SW 1271 (cell line): ENCODE results near the gene MCHR1.
"Not testable (repeated sequence)": the region's sequence is repeated elsewhere in the genome, so short reads cannot be mapped to it uniquely, and the experiment has no call there.

Experiments
- DNase-seq, 2 experiments: peaks; one replicate each; lab custom pipeline; 2025; lab: John Stamatoyannopoulos, UW

Gene MCHR1

GRCh38 chr22:40687706-40688105 lies 8.4 kb downstream of the MCHR1 start:
- no peak for DNase-seq

- no peak for DNase-seq
Measured at GRCh38 chr22:40690370-40690769, 11.1 kb downstream of the MCHR1 start.

- DNase-seq: no peak
Measured at GRCh38 chr22:40691532-40691931, 12.2 kb downstream of the MCHR1 start.

- DNase-seq: no peak
Measured at GRCh38 chr22:40694411-40694810, 15.1 kb downstream of the MCHR1 start.

DNA sequence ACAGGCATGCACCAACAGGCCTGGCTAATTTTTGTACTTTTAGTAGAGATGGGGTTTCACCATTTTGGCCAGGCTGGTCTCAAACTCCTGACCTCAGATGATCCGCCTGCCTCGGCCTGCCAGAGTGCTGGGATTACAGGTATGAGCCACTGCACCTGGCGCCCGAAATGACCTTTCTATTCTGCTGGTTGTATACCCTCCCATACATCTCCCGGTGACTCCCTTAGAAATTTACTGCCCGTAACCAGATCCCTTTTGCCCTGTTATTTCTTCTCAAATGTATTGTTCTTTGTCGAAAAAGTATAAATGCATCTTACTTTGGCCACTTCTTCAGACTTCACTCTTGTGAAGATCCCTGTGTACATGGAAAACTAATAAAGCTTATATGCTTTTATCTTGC lies 22.0 kb downstream of the MCHR1 start:
- no peak for DNase-seq

GRCh38 chr22:40703174-40703573 lies 23.9 kb downstream of the MCHR1 start:
- DNase-seq: no peak

DNA sequence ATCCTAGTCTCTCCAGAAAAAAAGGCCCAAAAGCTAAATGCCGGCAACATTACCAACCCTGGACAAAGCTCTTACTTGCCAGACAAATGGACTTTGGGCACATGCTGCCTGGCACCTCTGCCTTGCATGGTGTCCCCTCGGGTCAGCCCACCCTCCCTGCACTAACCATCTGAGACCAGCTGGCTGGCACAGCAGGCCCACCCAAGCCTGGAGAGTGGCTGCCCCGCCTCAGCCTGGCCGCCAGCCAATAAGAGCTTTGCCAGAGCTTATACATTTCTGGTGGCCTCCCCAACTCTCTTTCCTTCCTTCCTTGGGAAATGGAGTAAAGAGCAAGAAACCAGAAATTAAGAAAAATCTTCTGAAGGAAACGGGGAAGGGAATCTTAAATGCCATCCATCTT lies 24.5 kb downstream of the MCHR1 start:
- no peak for DNase-seq

DNA sequence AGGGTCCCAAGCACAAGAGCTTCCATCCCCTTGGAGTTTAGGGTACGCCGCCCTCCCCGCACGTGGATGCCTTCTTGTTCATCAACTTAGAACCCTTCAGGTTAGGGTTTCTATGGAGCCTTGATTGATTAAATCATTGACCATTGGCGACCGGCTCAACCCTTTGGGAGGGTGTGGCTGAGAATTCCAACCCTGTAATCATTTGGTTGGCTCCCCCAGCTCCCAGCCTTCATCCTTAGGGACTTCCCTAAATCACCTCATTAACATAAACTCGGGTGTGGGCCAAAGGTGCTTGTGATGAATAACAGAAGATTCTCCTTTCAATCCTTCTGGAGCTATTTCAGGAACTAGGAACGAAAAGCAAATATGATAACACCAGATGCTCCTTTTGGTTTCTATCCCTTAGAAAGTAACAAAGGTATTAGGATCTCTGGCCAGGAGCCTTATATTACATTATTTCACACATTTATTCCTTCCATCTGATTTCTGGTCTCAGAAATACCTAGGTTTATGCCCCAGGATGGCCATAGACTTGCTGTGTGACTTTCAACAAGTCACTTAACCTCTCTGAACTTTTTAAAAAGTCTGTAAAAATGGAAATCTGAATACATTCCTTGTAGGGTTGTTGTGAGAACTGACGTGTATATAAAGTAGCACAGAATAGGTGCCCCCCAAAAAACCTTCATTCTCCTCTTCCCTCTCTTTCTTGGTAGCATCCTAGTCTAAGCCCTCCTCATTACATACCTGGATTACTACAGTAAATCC lies 26.8 kb downstream of the MCHR1 start:
- no peak for DNase-seq

GRCh38 chr22:40707154-40707553 lies 27.9 kb downstream of the MCHR1 start:
- no peak for DNase-seq

GRCh38 chr22:40708177-40708576 lies 28.9 kb downstream of the MCHR1 start:
- no peak for DNase-seq

GRCh38 chr22:40709752-40710413 lies 30.6 kb downstream of the MCHR1 start:
- no peak for DNase-seq

GRCh38 chr22:40712311-40712710 lies 33.0 kb downstream of the MCHR1 start:
- DNase-seq: no peak

DNA sequence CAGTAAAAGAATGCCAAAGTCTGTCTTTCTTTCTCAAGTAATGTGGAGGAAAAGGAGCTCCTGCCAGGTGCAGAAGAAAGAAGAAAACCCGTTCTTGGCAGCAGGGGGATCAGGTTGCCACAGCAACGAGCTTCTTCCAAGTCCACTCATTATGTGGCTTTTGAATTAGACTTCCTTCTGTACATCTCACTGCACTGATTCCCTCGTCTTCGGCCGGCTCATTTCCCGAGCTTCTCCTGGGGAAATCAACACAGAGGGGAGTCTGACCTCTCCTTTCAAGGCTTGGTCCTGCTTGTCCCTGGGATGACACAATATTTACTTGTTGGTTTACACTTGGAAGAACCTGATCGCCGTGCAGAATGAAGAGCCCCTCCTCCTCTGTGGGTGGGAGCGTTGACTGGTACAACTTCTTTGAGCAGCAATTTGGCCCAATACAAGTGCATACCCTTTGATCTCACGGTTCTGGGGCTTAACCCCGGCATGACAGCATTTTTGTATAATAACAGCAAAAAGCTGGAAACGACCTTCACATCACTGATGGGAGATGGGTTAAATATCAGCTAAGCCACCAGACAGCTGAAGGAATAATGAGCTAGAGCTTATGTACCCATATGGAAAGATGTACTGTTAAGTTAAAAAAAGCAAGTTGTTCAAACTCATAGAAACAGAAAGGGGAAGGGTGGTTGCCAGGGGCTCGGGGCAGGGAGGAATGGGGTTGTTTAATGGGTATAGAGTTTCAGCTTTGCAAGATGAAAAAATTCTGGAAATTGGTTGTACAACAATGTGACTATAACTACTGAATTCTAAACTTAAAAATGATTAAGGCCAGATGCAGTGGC lies 35.4 kb downstream of the MCHR1 start:
- DNase-seq: no peak

GRCh38 chr22:40716116-40716515 lies 36.8 kb downstream of the MCHR1 start:
- no peak for DNase-seq

GRCh38 chr22:40717657-40718056 lies 38.4 kb downstream of the MCHR1 start:
- not testable (repeated sequence) for DNase-seq

DNA sequence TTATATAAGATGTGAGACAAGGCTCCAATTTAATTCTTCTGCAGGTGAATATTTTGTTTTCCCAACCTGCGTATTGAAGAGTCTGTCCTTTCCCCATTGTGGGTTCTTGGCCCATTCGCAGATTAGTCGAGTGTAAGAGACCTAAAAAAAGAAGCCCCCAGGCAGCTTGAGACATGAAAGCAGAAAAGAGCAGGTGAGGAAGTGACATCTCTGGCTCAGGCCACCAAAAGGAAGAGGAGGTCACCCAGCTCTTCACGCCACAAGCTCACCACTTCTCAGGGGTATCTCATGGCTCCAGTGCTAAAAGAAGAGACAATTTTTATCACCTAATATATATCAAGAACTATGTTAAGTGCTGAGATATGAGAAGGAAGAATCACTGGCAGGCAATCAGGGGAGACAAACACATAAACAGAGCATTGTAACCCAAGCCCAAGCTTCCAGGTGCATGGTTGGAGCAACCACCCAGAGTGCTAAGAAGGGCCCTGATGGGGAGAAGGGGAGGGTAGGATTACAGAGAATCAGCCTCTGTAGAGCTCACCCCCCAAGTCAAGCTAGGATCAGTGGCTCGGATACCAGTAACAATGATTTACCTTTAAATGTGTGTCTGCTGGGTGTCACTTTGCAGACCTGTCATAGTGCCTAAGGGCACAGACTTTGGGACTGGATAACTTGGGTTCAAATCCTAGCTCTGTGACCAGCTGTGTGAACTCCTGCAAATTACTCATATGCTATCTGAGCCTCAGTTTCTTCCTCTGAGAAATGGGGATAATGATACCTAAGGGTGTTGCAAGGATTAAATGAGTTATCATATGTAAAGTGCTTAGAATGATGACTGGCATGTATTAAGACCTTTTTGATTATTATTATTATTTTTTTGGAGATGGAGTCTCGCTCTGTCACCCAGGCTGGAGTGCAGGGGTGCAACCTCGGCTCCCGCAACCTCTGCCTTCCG lies 39.2 kb downstream of the MCHR1 start:
- DNase-seq: no peak

DNA sequence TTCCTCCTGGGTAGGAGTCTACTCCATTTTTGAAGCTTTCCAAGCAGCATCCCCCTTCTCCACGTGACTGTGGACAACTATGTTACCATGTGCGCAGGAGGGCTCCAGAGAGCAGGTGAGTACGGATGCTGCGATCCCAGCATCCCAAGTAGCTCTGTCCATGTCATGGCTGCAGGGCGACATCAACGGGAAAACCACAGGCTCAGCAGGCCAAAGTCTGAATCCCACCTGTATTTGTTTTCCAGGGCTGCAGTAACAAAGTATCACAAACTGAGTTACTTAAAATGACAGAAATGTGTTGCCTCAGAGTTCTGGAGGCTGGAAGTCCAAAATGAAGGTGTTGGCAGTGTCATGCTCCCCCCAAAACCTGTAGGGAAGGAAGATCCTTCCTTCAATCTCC lies 40.3 kb downstream of the MCHR1 start:
- no peak for DNase-seq

GRCh38 chr22:40720156-40720537 lies 40.9 kb downstream of the MCHR1 start:
- not testable (repeated sequence) for DNase-seq

GRCh38 chr22:40720538-40721256 lies 41.4 kb downstream of the MCHR1 start:
- DNase-seq: no peak

DNA sequence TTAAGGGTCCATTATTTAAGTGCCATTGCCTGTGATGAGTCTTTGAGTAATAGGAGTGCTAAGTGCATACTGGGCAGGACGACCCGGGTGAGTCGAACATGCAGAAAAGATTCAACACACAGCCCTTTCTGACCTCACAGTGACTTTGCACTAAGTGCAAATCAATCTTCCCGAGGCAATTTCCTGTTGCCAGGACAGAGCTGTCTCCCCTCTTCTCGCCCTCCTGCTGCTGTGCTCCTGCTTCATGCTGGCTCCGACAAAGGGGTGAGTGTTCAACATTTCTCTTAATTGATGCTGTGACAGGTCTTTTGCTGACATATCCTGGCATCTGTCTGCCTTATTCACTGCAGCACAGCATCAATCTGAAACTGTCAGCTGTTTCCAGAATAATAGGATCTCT lies 42.0 kb downstream of the MCHR1 start:
- no peak for DNase-seq

GRCh38 chr22:40723396-40723933 lies 44.2 kb downstream of the MCHR1 start:
- DNase-seq: no peak
